Astrocyte (in vitro differentiated cells and primary cell): ENCODE results near the gene RALGAPA2.

ENCODE experiments used
- CTCF ChIP-seq: IDR thresholded peaks from 2 replicates; pipeline ENCODE4 v1.5.1; 2011; ENCODE audit warnings: low read depth, mild to moderate bottlenecking, inconsistent platforms, low read length, moderate library complexity; ENCODE audit not compliant: insufficient read depth
- EZH2 ChIP-seq: IDR thresholded peaks from 2 replicates; pipeline ENCODE4 v1.6.1; 2012; ENCODE audit warnings: mild to moderate bottlenecking, low read length, inconsistent platforms; ENCODE audit not compliant: insufficient read depth

GRCh38 chr20:20490673-20491072, 221.8 kb downstream of the RALGAPA2 start:
- TF ChIP-seq CTCF (no peak), EZH2 (no peak)
